DMS79 treated with DMSO at 0.1 percent for 48 hours (cell line): Measurements from ENCODE around the gene CCDC167.

ENCODE experiments used
- DNase-seq: peaks from one replicate; lab custom pipeline; 2025; lab: John Stamatoyannopoulos, UW

Gene CCDC167

DNA sequence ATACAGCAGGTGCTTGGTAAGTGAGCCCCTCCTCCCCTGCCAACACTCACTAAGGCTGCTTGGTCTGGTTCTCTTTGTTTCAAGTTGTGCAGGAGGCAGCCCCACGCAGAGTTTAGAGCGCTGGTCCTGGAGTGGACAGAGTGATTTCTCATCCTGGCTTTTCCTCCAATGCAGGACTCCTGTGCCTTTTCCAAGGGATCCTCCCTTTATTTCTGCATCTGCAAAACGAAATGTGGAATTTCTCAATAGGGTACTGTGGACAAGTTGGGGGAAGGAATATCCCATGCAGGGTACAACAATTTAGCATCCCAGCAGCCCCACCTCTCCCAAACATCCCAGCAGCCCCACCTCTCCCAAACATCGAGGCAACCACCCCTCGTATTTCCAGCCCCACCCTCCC lies 30.6 kb upstream of the CCDC167 start:
- no peak for DNase-seq

DNA sequence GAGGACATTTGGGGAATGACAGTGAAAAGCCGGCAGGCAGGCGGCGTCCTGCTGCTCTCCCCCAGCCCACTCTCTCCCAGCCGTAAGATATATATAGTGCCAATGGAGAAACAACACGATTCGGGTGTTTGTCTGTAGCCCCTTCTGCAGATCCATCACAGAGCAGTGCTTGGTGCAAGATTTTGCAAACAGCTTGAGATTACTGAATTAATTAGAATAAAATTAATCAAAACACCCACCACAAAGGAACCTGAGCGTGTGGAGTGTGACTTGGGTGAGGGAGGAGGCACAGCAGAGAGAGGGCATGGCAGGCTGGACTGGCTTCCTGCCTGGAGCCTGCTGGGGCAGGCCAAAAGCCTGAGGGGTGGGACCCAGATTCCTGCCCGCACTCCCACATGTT lies 28.8 kb upstream of the CCDC167 start:
- DNase-seq: no peak

DNA sequence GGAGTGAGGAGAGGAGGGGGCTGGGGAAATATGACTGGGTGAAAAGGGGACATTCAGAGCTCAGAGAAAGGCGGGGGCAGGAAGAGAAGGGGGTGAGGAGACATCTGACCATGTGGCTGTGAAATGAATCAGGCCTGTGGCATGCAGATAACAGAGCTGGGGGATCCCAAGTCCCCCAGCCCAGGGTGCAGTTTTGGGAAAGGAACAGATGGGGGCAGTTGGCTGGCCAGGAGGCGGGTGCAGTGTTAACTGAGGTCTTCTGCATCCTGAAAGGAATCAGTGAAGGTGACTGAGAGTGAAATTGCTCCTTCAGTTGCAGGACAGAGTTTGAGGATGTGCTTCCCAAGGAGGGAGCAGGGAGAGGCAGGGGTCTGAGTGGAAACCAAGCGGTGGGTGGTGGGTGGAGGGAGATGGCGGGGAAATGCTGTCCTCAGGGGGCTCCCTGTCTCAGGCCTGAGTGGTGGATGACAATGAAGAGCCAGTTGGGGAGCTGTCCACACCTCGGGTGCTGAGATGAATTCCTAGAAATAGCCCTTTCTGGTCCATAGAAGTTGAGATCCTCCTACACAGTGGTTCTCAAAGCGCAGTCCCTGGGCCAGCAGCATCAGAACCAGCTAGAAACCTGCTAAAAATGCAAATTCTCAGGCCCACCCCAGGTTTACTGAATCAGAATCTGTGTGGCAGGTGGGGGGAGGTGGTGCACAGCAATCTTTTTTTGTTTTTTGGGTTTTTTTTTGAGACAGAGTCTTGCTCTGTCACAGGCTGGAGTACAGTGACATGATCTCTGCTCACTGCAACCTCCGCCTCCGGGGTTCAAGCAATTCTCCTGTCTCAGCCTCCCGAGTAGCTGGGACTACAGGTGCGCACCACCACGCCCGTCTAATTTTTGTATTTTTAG lies 26.0 kb upstream of the CCDC167 start:
- DNase-seq: no peak

DNA sequence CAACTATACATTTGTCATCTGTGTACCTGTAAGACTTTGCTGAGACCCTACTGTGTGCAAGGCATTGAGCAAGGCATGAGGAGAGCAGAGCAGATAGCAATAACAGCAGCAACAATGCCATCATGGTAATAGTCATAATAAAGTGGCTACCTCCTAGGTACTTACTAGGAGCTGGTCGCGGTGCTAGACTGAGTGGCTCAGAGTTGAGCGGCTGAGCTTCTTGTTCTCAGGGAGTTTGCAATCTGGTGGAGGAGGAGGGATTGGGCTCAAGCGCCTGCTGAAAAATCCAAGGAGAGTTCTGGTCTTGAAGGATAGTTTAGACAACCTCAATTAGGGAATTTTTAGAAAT lies 25.3 kb upstream of the CCDC167 start:
- DNase-seq: no peak

DNA sequence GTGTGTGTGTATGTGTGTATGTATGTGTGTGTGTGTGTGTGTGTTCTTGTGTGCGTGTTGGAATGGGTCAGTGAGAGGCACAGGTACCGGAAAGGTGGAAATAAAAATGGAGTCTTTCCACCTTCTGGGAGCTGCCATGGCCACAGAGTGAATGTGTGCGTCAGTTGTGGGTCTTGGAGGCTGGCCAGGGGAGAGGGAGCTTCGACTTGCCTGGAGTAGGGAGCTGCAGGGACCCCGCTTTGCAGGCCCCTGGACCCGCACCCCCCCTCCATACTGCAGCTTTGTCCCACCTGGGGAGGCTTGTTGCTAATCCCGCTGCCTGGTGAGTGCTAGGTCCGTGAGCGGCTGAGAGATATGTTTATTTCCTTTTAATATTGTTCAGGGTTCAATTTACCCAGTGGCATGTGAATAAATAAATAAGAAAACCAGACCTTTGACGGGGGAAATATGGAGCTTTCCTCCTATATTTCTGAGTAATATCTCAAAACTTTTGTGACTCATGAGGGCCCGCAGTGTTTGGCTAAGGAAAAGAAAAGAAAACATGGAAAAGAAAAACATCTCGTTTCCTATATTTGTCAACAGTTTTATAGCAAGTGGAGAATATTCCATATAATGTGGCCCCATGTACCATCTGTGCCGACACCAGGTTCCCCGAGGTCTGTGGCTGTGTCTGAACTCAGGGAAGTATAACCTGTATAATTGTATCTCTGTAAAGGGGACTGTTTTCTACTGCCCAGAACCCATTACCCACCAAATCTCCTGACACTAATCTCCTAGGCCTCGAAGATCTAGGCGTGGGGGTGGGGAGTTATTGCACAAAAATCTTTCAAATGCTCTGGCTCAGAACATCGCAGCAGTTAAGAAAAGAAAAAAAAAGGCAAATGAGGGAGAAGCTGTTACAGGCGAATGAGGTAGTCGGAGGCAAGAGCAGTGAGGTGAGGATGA lies 24.6 kb upstream of the CCDC167 start:
- no peak for DNase-seq

DNA sequence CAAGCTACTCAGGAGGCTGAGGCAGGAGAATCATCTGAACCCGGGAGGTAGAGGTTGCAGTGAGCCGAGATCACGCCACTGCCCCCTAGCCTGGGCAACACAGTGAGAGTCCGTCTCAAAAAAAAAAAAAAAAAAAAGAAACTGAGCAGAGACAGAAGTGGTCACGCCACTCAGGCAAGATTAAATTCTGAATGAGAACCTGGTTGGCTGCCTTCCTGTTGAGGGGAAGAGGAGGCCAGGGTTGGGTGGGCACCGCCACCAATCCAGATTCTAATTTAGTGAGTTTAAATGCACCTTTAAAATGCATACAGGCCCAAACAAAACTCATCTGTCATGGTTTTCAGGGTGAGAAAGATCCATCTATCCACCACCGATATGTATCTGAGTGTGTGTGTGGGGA lies 23.7 kb upstream of the CCDC167 start:
- DNase-seq: peak; percentile 41

DNA sequence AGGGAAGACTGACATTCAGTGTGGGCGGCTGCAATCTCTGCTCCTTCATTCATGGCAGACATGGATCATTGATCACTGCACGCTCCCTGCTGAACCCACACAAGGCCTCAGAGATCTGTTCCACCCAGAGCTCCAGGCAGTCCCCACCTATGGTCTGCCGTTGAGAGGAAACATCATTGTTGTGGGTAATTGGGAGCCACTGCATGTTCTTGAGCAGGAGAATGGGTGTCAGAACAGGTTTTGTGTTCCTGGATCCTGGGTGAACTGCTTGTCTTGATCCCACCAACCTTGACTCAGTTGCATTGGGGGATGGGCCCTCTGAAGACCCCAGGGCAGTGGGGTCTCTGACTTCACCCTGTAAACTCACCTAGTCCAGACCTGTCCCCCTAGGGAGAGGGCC lies 23.1 kb upstream of the CCDC167 start:
- DNase-seq: no peak

DNA sequence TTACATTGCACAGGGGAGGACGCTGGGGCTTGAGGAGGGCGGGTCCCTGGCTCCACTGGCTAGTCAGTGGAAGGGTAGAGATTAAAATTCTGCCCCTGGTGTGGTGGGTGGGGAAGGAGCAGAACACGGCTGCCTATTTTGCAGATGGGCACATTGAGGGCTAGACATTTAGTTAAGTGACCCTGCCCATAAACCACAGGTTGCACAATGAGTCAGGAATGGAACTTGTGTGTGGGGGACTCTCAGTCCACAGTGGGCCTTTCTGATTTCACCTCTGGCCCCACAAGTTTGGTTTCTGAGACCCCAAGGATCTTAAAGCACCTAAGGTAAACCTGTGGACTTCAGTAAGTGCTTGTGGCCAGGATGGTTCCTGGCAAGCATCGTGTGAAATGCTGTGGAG lies 22.0 kb upstream of the CCDC167 start:
- no peak for DNase-seq

DNA sequence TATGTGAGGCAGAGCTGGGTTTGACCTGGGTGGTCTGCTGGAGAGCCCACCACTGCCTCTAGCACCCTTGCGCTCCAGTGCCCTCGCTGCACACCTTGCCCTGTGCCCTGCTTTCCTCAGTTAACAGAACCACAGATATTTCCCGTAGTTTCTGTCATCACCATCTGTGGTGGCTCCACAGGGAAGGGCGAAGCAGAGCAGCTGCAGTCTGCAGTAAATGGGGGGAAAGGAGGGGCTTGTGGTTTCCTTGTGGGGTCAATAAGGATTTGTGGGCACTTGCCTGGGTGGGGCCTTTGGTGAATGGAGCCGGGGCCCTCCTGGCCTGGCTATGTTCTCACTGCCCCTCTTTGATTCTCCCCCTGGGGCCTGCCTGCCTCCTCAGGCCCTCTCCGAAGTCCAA lies 21.2 kb upstream of the CCDC167 start:
- DNase-seq: no peak

DNA sequence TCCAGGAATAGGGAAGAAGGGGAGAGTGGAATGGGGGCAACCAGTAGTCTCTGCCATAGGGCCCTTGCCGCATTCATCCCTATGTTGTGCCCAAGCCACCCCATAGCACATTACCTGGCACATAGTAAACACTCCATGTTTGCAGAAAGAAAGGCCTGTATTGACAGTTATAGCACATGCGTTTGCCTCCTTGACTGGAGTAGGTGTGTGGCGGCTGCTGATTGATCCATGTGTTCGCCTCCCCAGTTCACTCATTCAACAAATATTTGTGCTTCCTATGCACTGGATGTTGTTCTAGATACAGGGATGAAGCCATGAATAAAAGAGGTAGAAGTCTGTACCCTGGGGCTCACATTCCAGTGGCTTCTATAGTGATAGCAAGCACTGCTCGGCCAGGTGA lies 19.8 kb upstream of the CCDC167 start:
- DNase-seq: no peak

DNA sequence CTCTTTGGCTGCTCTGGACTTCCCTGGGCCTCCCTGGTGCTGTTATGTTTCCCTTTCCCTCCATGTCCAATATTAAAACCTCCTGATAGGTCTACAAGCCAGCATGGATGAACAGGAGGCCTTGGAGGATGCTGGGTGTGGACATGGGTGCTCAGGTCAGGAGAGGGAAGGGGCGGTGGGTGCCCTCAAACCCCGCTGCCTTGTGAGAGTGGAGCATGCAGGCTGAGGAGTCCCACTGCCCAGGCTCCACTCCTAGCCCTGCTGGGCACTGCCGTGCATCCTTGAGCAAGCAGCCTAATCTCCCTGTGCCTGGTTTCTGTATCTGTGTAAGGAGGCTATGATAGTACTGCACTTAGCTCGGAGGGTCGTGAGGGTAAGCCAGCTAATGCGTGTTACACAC lies 18.4 kb upstream of the CCDC167 start:
- no peak for DNase-seq

DNA sequence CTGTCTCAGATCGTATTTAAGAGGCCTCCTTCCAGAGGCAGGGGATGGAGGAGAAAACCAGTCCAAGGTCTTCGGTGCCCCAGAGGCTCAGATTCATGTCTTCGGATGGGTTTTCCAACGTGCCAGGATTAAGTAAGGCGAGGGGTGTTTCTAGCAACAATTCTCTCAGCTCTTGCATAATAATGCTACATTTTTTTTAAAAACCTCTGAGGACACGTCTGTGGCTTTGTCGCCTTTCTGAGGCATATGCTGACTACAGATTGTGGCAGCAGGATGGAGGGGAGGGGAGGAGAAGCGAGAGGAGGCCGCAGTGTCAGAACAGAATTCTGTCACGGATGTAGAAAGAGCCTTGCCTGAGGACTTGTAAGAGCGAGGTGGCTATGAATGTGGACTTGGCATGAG lies 17.7 kb upstream of the CCDC167 start:
- DNase-seq: no peak

DNA sequence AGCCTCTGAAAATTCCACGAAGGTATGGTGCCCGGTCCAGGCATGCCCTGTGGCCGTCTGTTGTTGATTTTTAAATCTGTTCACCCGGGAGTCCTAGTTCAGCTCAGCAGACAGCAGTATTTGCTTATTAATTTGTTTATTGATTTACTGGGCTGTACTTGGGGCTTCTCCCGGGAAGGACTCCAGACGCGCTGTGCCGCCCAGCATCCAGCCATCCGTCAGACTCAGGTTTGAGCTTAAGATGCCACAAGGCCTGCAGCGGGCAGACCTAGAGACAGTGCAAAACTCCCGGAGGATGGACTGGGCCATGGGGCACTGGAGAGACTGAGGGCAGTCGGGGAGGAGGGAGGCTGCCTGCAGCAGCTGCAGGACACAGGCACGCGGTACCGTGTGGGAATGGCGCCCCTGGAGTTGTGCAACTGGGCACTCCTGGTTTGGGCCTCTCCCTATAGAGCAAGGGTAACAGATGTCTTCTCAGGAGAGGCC lies 17.3 kb upstream of the CCDC167 start:
- peak; percentile 50 for DNase-seq

DNA sequence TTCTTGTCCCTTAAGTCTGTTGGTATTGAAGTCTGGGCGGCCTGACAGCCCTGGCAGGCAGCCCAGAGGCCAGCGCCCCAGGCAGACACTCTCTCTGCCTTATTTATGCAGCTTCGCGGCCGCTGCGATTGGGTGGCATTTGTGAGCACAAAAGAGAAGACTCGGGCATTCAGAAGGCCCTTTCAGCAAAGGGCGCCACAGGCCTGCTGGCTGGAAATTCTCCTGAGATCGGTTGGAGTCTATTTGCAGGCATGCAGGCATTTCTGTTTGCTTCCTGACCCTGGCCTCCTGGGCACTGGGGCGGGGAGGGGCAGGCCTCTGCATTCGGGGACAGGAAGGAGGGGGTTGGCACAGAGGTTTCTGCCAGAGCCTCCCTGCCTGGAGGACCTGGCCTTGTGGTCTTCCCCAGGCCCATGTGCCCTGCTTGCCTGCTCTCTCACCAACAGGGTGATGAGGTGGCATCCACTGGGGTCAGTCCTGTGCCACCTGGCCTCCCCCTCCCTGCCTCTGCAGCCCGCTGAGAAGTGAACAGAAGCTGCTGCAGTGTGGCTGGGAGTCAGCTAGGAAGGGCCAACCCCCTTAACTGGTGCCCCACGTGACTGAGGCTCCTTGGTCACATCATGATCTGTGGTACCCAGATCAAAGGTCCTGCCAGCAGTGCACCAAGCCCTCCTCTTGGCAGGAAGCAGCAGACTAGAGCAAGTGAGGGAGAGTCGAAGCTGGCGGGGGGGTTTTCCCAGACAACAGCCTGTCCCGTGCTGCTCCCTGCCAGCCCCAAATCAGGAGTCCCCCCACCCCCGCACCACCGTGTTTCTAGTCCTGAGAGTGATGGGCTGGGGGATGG lies 16.6 kb upstream of the CCDC167 start:
- peak; percentile 92 for DNase-seq

DNA sequence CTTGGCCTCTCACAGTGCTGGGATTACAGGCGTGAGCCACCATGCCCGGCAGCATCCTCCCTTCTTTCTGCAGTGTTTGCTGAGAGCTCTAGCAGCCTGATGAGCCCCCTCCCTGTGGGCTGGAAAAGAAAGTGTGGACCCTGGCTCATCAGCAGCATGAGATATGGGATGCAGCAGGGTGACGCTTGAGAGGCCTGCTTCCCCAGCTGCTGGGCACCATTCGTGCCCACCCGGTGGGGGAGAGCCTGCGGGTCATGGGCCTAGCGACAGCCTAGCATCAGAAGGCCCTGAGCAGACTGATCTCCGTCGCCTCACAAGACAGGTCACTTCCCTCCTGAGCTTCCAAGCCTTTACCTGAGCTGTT lies 16.0 kb upstream of the CCDC167 start:
- no peak for DNase-seq

DNA sequence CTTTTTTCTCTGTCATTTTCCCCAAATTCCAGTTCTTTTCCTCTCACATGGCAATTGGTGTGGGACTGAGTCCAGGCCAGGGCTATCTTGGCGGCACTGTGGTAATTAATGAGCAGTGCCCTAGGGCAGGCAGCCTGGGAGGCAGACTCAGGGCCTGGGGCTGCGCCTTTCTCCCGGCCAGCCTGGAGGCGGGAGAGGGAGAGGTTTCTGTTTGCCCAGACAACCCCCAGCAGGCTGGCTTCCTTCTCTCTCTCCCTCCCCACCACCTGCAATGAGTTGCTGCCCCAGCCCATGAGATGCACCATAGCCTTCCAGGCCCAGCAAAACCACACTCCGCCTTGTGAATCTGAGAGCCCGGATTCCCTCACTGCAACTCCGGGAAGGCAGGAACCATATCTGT lies 15.1 kb upstream of the CCDC167 start:
- no peak for DNase-seq

DNA sequence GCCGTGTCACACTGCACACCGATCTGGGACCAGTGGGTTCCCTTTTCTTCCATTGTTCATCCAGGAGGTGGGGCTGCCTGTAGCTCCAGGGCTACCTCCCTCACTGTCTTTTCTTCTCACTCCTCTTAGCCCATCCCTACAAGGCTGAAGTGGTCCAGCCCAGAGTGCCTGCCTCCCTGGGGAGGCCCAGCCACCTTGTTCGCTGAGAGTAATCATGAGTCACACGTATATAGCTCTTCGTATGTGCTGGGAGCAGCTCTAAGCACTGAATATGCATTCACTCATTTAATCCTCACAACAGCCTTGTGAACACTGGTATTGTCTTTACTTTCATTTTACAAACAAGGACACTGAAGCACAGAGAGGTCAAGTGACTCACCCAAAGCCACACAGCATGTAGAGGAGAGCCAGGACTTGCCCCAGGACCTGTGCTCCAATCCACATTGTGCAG lies 14.7 kb upstream of the CCDC167 start:
- DNase-seq: no peak

DNA sequence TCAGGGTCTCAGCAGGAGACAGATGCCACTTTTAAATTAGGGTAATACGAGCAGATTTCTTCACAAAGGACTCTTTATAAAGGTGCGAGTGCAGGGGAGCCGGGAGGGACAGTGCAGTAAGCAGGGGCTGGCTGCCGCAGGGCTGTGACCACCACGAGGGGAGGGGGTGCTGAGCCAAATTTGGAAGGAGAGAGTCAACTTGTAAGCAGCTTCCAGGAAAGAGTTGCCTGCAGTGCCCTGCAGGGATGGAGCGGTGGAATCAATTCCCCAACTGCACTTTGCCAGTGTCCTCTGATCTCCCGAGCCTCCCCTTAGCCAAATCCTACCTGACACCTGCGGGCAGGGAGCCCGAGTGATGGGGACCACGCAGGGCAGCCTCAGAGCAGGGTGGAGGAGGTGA lies 13.9 kb upstream of the CCDC167 start:
- no peak for DNase-seq

DNA sequence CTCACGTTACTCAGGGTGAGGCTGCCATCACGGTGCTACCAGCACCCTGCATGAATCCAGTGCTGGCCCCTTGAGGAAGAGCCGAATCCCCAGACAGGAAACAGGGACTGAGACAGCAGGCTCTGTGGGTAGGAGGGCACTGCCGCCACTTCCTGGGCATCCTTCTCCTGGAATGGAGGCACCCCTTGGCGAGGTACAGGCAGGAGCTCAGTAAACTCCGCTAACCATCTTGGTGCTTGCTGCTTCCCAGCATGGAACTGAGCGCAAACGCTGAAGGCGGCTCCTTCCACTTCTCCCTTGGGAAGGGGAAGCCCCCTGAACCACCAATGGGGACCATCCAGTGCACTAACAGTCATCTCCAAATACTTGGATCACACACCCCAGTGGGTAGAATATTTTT lies 13.5 kb upstream of the CCDC167 start:
- no peak for DNase-seq

DNA sequence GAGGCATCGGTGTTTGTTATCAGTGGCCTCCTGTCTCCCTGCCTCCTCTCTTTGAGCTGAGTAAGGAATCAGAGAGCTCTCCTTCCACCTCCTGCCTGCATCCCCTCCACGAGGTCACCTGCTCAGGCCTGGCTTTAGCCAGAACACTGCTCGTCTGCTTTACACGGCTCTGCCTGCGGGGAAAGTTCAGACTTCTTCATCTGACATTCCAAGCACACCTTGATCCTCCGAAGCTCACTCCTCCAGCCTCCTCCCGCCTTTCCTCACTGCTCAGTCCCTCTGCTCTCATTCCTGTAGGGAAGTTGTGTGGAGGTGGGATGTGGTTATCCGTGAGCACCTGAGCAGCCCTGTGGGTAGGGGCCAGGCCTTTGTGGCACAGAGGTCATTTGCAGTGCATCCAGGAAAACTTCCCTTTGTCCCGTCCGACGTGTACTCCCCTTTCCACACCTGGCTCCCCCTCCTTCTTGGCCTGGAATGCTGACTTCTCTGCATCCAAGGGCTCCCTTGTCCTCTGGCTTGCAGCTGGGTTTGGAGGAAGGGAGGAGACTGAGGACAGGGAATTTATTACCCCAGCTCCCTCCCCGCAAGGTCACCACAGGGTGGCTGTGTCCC lies 12.8 kb upstream of the CCDC167 start:
- DNase-seq: no peak

DNA sequence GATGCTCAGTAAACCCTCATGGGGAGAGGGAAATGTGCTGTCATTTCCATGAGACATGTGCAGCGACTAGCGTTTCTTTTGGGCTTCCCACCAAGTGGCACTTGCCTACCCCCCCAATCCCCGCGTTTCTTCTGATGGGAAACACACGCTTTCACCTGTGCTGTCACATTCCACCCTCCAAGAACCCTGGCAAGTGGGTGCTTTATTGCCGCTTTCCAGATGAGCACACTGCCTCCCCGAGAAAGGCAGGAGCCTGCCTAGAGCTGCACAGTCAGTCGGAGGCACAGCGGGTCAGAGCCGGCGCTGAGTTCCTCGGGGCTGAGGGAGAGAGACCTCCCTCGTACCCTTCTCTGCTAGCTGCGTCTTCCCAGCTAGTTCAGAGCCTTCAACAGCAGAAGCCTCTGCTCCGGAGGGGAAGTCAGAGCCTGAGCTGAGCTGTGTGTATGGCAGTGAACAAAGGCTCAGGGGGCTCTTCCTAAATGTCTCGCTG lies 12.3 kb upstream of the CCDC167 start:
- DNase-seq: no peak
